ENCODE data around the gene C1orf21.

DNA sequence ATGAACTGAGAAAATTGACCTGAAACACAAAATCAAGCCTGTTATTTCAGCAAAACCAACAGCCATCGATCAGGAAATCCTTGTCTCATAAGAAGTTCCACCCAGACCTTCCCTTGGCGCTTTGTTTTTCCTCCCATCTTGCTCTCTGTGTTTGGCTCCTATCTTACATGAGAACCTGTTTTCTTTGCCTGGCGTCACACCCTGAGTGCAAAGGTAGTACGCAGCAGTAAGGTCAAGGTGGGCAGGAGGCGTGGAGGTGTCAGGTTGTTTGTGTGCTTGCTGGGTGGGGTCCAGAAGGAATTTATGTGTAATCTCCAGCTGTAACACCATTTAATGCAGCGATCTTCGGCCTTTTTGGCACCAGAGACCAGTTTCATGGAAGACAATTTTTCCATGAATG is 50.5 kb downstream of the C1orf21 start:
- TF ChIP-seq POLR2AphosphoS5 (IDR thresholded peaks at IDR 0.05; ENCODE audit: borderline replicate concordance, low read depth, low read length) (no peak), EZH2 (IDR thresholded peaks at IDR 0.05) (no peak), FOXP2 (optimal IDR thresholded peaks at IDR 0.05; ENCODE audit: control extremely low read depth, extremely low read length, insufficient read depth) (no peak)
